K562 (cell line): Measurements from ENCODE around the gene ARHGAP25. TPM values are rescaled to one million over a fixed set of nuclear protein-coding genes. Genes with fewer than 3 reads are reported as not detected.

Source experiments
- ATAC-seq: fragments of 200-7000 bp; cut with Tn5 transposase; 3 replicates; pipeline ENCODE4 v1.9.1; 2020; ENCODE audit warnings: moderate library complexity
- BruUV-seq: library from RNA; stranded (reverse); fragments of 400-500 nt; replicated peaks from 2 replicates; lab custom pipeline; 2021; lab: Mats Ljungman, UMichigan
- CTCF ChIA-PET: fragments of 300-600 bp; formaldehyde crosslinking; extraction: SDS; loops from one replicate; lab custom pipeline; 2021; ENCODE audit warnings: low intra/inter-chr PET ratio; lab: Yijun Ruan, JAX
- POLR2A ChIA-PET: fragments of 300-600, 350-650 bp; sonication (Branson Sonifier 250); formaldehyde crosslinking; extraction: SDS; loops from one replicate; lab custom pipeline; 2021; ENCODE audit warnings: antibody characterized with exemption, inconsistent platforms; lab: Yijun Ruan, JAX
- DNase-seq, 4 experiments: peaks; one replicate each; pipeline versions ENCODE4 v3.0.0 to v3.0.0-alpha.2; 2011 to 2018; ENCODE audit warnings: low spot score in 3 of 4, mixed read lengths in 3 of 4; ENCODE audit errors: extremely low read depth in 1 of 4
- FAIRE-seq: peaks from 2 replicates; lab custom pipeline; 2011; peaks lifted over from hg19 to GRCh38; lab: Jason Lieb, UNC
- H2AFZ ChIP-seq: 2 replicates; pipeline ENCODE4 v1.6.0; 2011; ENCODE audit warnings: low read depth, low read length, control low read depth, inconsistent platforms
- H3K27ac ChIP-seq: fragments of 200-600 bp; 3 replicates; pipeline ENCODE4 v1.8.0; 2011; ENCODE audit warnings: low read depth, mild to moderate bottlenecking, control low read depth, inconsistent platforms, low read length, moderate library complexity, mixed read lengths; ENCODE audit errors: extremely low read depth
- H3K27me3 ChIP-seq, 2 experiments: fragments of 300-600 bp in 1 of 2; 2 replicates in 1 of 2; 3 replicates in 1 of 2; pipeline versions ENCODE4 v1.6.0 to v1.8.0; 2011; ENCODE audit warnings: inconsistent platforms in 2 of 2, low read length in 2 of 2, mild to moderate bottlenecking in 1 of 2, mixed read lengths in 1 of 2, moderate library complexity in 1 of 2; ENCODE audit not compliant: control insufficient read depth in 2 of 2, insufficient read depth in 2 of 2
- H3K36me3 ChIP-seq: fragments of 300-600 bp; 3 replicates; pipeline ENCODE4 v1.8.0; 2011; ENCODE audit warnings: mild to moderate bottlenecking, low read length, inconsistent platforms; ENCODE audit not compliant: control insufficient read depth, insufficient read depth
- H3K4me1 ChIP-seq, 2 experiments: fragments of 200-600 bp in 1 of 2; replicated peaks in 1 of 2; 2 replicates in 1 of 2; 3 replicates in 1 of 2; pipeline versions ENCODE4 v1.5.1 to v1.8.0; 2011; ENCODE audit warnings: inconsistent platforms in 2 of 2, low read length in 2 of 2, mild to moderate bottlenecking in 1 of 2, mixed read lengths in 1 of 2, moderate library complexity in 1 of 2; ENCODE audit not compliant: control insufficient read depth in 2 of 2, insufficient read depth in 2 of 2
- H3K4me2 ChIP-seq: 2 replicates; pipeline ENCODE4 v1.6.1; 2011; ENCODE audit warnings: low read length, control low read depth, inconsistent platforms, mixed read lengths; ENCODE audit not compliant: insufficient read depth
- H3K4me3 ChIP-seq: fragments of 200-600 bp; sonication (generic), shearing (Covaris generic); 2 replicates; pipeline ENCODE4 v1.5.1; 2016; ENCODE audit warnings: control low read depth, inconsistent platforms
- H3K79me2 ChIP-seq: fragments of 200-600 bp; 3 replicates; pipeline ENCODE4 v1.8.0; 2011; ENCODE audit warnings: low read length, inconsistent platforms; ENCODE audit not compliant: control insufficient read depth, insufficient read depth
- H3K9ac ChIP-seq, 2 experiments: 2 replicates each; pipeline versions ENCODE4 v1.6.0 to v1.6.1; 2011; ENCODE audit warnings: low read depth in 2 of 2, low read length in 2 of 2, control low read depth in 1 of 2, inconsistent platforms in 1 of 2, mild to moderate bottlenecking in 1 of 2, mixed read lengths in 1 of 2; ENCODE audit not compliant: insufficient read depth in 1 of 2
- H3K9me1 ChIP-seq: one replicate; pipeline ENCODE4 v1.6.0; 2011; ENCODE audit warnings: inconsistent platforms, mild to moderate bottlenecking, low read length, moderate library complexity; ENCODE audit not compliant: control insufficient read depth, insufficient read depth
- H3K9me3 ChIP-seq: replicated peaks from 2 replicates; pipeline ENCODE4 v1.5.1; 2011; ENCODE audit warnings: low read depth, low read length, inconsistent platforms; ENCODE audit not compliant: control insufficient read depth, insufficient read depth
- H4K20me1 ChIP-seq: replicated peaks from 2 replicates; pipeline ENCODE4 v1.6.1; 2011; ENCODE audit warnings: low read length, inconsistent platforms, mixed read lengths; ENCODE audit not compliant: control insufficient read depth, insufficient read depth
- ERF ChIP-seq: fragments of 450-650 bp; formaldehyde crosslinking; IDR thresholded peaks from 2 replicates; pipeline ENCODE4 v1.4.0; 2020; ENCODE audit warnings: mild to moderate bottlenecking, mixed read lengths
- ETV1 ChIP-seq: fragments of 450-650 bp; conservative IDR thresholded peaks from 2 replicates; pipeline ENCODE4 v1.6.1; 2016; ENCODE audit warnings: missing genetic modification characterization, control low read depth, low read depth, missing compliant biosample characterization
- GTF2E2 ChIP-seq: fragments of 200-800 bp; sonication (Bioruptor generic); IDR thresholded peaks from 2 replicates; pipeline ENCODE4 v1.6.1; 2016; ENCODE audit warnings: missing genetic modification characterization, missing compliant biosample characterization
- KDM5B ChIP-seq: fragments of 200-600 bp; sonication (generic); IDR thresholded peaks from 2 replicates; pipeline ENCODE4 v1.6.1; 2012; ENCODE audit warnings: low read depth, mild to moderate bottlenecking, moderate library complexity, low read length, control low read depth, inconsistent platforms; ENCODE audit not compliant: insufficient replicate concordance
- NR2C2 ChIP-seq, 2 experiments: fragments of 200-800 bp in 1 of 2; sonication (Bioruptor generic) in 1 of 2; sonication (generic) in 1 of 2; formaldehyde crosslinking in 1 of 2; IDR thresholded peaks; 2 replicates each; pipeline versions ENCODE4 v1.6.1 to v1.8.0; 2016 to 2022; ENCODE audit warnings: mild to moderate bottlenecking in 1 of 2, missing compliant biosample characterization in 1 of 2, missing genetic modification characterization in 1 of 2, missing genetic modification reagents in 1 of 2
- SIRT6 ChIP-seq: IDR thresholded peaks from one replicate; pipeline ENCODE4 v1.6.1; 2012; ENCODE audit warnings: low read depth, mild to moderate bottlenecking, control low read depth, inconsistent platforms, low read length, moderate library complexity
- ZNF347 ChIP-seq: fragments of 450-650 bp; formaldehyde crosslinking; IDR thresholded peaks from 2 replicates; pipeline ENCODE4 v1.4.0; 2020; ENCODE audit warnings: low read depth, mild to moderate bottlenecking, moderate library complexity
- WGBS: fragments of 100-300 bp; shearing (Covaris generic); methylation state at CpG from one replicate; pipeline ENCODE4 v1.1.6; 2016; ENCODE audit warnings: low coverage, mixed read lengths; ENCODE audit not compliant: insufficient coverage; ENCODE audit errors: missing lambda C conversion rate; 5-methylcytosine and 5-hydroxymethylcytosine counted together
- in situ Hi-C: fragments of 300-500 bp; cut with MboI; formaldehyde crosslinking; loops from 4 replicates; pipeline ENCODE4 v1.15.0; 2018; ENCODE audit warnings: inconsistent platforms, mixed read lengths
- intact Hi-C: fragments of 100-400 bp; cut with micrococcal nuclease; formaldehyde crosslinking; loops from 2 replicates; pipeline ENCODE4 v1.14.2; 2022
- polyA plus RNA-seq, 8 experiments: library from polyadenylated mRNA; depleted of rRNA in 4 of 8; stranded (reverse) in 5 of 8; unstranded in 3 of 8; fragments of >200 nt; fragmentation: Nextera tagmentation in 2 of 8; fragmentation: Illumina TruSeq in 1 of 8; extraction: Ambion mirVana in 2 of 8; extraction: Trizol in 1 of 8; gene quantifications; 2 replicates each; pipeline versions ENCODE4 v1.2.1 to v1.2.3, GENCODE V29; 2011 to 2014; ENCODE audit warnings: inconsistent platforms in 1 of 8, missing spikeins in 1 of 8
- total RNA-seq, 7 experiments: library from RNA; depleted of rRNA in 6 of 7; stranded (reverse); fragments of >200 nt in 6 of 7; fragmentation: Illumina TruSeq in 2 of 7; extraction: Trizol in 2 of 7; gene quantifications; 2 replicates each; pipeline versions ENCODE4 v1.2.1 to v1.2.3, GENCODE V29; 2011 to 2021; ENCODE audit warnings: low replicate concordance in 1 of 7
- TF ChIP-seq, protein P1 (sequence below): fragments of 200-800 bp; sonication (Bioruptor generic); IDR thresholded peaks from 2 replicates; pipeline ENCODE4 v1.6.1; 2017; ENCODE audit warnings: missing genetic modification characterization, missing compliant biosample characterization
- TF ChIP-seq, protein P2 (sequence below): sonication (generic); formaldehyde crosslinking; IDR thresholded peaks from 2 replicates; pipeline ENCODE4 v1.8.1; 2023; ENCODE audit warnings: mild to moderate bottlenecking, missing genetic modification reagents
- TF ChIP-seq, protein P3 (sequence below): fragments of 200-800 bp; sonication (Bioruptor generic); IDR thresholded peaks from 2 replicates; pipeline ENCODE4 v1.6.1; 2016; ENCODE audit warnings: missing genetic modification characterization, missing compliant biosample characterization

The ARHGAP25 gene
- total and polyA plus RNA-seq, 9 of the 15 experiments (the other 6 are each of a cell fraction or from before 2014, with no cell fraction given): 4.9 to 14.8 (median 10.7) TPM

DNA sequence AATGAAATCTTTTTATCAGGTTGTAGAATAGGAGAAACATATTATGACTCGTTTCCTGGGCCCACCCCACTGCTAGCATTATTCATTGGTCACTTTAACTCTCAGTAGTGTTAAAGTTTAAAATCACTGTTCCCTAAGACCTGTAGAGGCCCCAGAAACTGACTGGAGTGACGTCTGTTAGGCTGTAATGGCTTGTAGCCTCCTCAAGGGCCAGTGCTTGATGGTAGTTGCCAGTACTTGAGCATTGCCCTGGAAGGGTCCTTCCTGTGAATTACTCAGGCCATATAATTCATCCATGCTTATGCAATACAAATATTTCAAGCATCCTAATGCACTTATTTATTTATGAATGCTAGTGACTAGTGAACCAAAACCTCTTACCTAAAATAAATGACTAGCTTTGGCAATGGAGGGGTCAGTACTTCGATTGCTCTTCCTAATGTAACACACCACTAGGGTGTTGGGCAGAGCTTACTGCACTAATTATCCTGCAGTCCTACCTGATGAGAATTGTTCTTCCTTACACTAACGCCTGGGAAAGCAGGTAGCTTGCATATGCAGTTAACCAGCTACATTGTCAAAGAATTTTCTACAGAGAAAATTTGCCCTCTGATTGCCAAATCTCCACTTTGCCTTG is 31.2 kb downstream of the ARHGAP25 start:
- no peaks in the 10 kb centered on the region for H3K27me3 ChIP-seq
- no peaks in the 10 kb centered on the region for H3K36me3 ChIP-seq
- CTCF ChIA-PET: interaction anchor here (0.8 kb wide), 1 partner anchor 159 kb away, joined by 4 read pairs; no protein-coding TSS in a partner anchor
- DNase-seq (peak in 1 of 4 experiments; percentile 22), FAIRE-seq (no peak), ATAC-seq (peak; percentile 59)
- no peak overlapping the region for H3K4me3 ChIP-seq
- peak overlapping the region; percentile 44; the same call in 1 of the 2 replicates for H3K4me2 ChIP-seq
- 29% methylated on average over 4 of the region's 4 CpGs for WGBS
- H3K79me2 ChIP-seq: no peaks in the 10 kb centered on the region
- POLR2A ChIA-PET: interaction anchor here (0.5 to 1.9 kb wide), 9 partner anchors 9 to 915 kb away, joined by 3 to 5 read pairs (median 3); no protein-coding TSS in a partner anchor
- in situ Hi-C loops: no loop called here
- no peaks in the 10 kb centered on the region for H3K9me1 ChIP-seq
- no peaks in the 10 kb centered on the region for H4K20me1 ChIP-seq
- no TSS peak for BruUV-seq
- no peaks in the 10 kb centered on the region for H3K9me3 ChIP-seq
- H3K27ac ChIP-seq: peak overlapping the region; percentile 2; the same call in 1 of the 3 replicates
- intact Hi-C loops: loop anchor here (5.0 kb wide), 1 partner anchor 71 kb away; no protein-coding TSS in a partner anchor
- peak overlapping the region; percentile 90 for H2AFZ ChIP-seq
- H3K4me1 ChIP-seq: peaks cover 8 to 76% of the 10 kb centered on the region in 2 experiments
- H3K9ac ChIP-seq: no peak overlapping the region
- TF ChIP-seq ETV1 (tag): 0 out of 2 replicates have a peak, but pooled peaks have one; percentile 31
- no peak for TF ChIP-seq GTF2E2 (tag)
- TF ChIP-seq NR2C2 (CRISPR knock-in tag; IDR thresholded peaks at IDR 0.05): no peak
- TF ChIP-seq NR2C2 (tag; IDR thresholded peaks at IDR 0.05): no peak; the same call in 1 of the 2 replicates
- TF ChIP-seq ZNF347 (CRISPR knock-in tag): no peak
- TF ChIP-seq, protein P1, sequence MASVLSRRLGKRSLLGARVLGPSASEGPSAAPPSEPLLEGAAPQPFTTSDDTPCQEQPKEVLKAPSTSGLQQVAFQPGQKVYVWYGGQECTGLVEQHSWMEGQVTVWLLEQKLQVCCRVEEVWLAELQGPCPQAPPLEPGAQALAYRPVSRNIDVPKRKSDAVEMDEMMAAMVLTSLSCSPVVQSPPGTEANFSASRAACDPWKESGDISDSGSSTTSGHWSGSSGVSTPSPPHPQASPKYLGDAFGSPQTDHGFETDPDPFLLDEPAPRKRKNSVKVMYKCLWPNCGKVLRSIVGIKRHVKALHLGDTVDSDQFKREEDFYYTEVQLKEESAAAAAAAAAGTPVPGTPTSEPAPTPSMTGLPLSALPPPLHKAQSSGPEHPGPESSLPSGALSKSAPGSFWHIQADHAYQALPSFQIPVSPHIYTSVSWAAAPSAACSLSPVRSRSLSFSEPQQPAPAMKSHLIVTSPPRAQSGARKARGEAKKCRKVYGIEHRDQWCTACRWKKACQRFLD (CRISPR knock-in tag): peak; percentile 62; the same call in 1 of the 2 replicates
- no peak for TF ChIP-seq SIRT6
- no peak for TF ChIP-seq KDM5B
- TF ChIP-seq, protein P2, sequence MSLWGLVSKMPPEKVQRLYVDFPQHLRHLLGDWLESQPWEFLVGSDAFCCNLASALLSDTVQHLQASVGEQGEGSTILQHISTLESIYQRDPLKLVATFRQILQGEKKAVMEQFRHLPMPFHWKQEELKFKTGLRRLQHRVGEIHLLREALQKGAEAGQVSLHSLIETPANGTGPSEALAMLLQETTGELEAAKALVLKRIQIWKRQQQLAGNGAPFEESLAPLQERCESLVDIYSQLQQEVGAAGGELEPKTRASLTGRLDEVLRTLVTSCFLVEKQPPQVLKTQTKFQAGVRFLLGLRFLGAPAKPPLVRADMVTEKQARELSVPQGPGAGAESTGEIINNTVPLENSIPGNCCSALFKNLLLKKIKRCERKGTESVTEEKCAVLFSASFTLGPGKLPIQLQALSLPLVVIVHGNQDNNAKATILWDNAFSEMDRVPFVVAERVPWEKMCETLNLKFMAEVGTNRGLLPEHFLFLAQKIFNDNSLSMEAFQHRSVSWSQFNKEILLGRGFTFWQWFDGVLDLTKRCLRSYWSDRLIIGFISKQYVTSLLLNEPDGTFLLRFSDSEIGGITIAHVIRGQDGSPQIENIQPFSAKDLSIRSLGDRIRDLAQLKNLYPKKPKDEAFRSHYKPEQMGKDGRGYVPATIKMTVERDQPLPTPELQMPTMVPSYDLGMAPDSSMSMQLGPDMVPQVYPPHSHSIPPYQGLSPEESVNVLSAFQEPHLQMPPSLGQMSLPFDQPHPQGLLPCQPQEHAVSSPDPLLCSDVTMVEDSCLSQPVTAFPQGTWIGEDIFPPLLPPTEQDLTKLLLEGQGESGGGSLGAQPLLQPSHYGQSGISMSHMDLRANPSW (CRISPR knock-in tag): no peak
- TF ChIP-seq, protein P3, sequence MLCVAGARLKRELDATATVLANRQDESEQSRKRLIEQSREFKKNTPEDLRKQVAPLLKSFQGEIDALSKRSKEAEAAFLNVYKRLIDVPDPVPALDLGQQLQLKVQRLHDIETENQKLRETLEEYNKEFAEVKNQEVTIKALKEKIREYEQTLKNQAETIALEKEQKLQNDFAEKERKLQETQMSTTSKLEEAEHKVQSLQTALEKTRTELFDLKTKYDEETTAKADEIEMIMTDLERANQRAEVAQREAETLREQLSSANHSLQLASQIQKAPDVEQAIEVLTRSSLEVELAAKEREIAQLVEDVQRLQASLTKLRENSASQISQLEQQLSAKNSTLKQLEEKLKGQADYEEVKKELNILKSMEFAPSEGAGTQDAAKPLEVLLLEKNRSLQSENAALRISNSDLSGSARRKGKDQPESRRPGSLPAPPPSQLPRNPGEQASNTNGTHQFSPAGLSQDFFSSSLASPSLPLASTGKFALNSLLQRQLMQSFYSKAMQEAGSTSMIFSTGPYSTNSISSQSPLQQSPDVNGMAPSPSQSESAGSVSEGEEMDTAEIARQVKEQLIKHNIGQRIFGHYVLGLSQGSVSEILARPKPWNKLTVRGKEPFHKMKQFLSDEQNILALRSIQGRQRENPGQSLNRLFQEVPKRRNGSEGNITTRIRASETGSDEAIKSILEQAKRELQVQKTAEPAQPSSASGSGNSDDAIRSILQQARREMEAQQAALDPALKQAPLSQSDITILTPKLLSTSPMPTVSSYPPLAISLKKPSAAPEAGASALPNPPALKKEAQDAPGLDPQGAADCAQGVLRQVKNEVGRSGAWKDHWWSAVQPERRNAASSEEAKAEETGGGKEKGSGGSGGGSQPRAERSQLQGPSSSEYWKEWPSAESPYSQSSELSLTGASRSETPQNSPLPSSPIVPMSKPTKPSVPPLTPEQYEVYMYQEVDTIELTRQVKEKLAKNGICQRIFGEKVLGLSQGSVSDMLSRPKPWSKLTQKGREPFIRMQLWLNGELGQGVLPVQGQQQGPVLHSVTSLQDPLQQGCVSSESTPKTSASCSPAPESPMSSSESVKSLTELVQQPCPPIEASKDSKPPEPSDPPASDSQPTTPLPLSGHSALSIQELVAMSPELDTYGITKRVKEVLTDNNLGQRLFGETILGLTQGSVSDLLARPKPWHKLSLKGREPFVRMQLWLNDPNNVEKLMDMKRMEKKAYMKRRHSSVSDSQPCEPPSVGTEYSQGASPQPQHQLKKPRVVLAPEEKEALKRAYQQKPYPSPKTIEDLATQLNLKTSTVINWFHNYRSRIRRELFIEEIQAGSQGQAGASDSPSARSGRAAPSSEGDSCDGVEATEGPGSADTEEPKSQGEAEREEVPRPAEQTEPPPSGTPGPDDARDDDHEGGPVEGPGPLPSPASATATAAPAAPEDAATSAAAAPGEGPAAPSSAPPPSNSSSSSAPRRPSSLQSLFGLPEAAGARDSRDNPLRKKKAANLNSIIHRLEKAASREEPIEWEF (CRISPR knock-in tag): 0 out of 2 replicates have a peak, but pooled peaks have one; percentile 4
- TF ChIP-seq ERF: no peak
